Measurements from ENCODE around the gene FBXO36.

The FBXO36 gene

DNA sequence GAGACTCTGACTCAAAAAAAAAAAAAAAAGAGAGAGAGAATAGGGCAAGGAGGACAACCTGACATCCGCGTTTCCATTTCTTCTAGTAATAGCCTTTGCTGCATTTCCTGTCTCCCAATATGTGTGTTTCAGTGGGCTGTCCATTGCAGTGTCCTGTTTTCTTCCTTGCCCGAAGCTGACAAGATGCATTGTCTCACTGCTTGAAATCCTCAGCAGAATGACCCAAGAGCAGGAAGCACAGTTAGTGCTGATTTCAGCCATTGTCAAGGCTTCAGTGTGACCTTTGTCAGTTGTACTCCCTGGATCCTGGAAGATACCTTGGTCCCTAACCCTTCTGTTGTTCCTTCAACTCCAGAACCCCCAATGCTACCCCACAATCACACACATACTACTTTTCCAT lies 75.3 kb downstream of the FBXO36 start:
- DNase-seq (ENCODE audit: insufficient read length, low spot score) (no peak), FAIRE-seq (peak; percentile 68)

DNA sequence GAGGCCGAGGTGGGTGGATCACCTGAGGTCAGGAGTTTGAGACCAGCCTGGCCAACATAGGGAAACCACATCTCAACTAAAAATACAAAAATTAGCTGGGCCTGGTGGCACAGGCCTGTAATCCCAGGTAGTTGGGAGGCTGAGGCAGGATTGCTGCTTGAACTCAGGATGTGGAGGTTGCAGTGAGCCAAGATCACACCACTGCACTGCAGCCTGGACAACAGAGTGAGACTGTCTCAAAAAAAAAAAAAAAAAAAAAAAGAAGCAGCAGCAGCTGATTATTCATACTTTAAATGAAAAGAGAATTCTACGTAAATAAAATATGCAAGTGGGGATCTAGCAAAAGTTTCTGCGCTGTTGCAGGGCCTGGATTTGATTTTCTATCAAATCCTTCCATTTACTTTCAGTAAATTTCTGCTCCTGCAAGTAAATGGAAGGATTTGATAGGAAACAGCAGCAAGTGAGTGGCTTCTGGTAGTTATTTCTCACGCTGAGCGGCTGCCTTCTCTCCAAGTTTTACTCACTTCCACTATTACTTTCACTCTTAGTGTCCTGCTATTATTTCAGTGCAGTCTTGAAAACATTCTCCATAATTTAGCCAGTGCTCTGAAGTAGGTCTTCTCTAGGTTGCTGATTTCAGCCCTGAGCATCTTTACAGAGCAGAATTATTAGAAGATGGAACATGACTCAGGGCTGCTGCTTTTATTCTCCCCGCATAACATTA lies 78.0 kb downstream of the FBXO36 start:
- DNase-seq (ENCODE audit: insufficient read length, low spot score) (peak; percentile 39), FAIRE-seq (peak; percentile 96)
- peak; percentile 77 for TF ChIP-seq SPI1 (IDR thresholded peaks at IDR 0.05; ENCODE audit: low read depth, low read length)
- TF ChIP-seq TAF1 (IDR thresholded peaks at IDR 0.05; ENCODE audit: low read depth, low read length): no peak

More for the DNA sequence above, 75.3 kb downstream of the FBXO36 start:
- TF ChIP-seq POU2F2 (IDR thresholded peaks at IDR 0.05; ENCODE audit: low read depth, low read length) (no peak), PAX5 (IDR thresholded peaks at IDR 0.05; ENCODE audit: insufficient read depth, low read length, severe bottlenecking) (no peak), POLR2AphosphoS5 (IDR thresholded peaks at IDR 0.05; ENCODE audit: low read depth, low read length) (no peak), POLR2A (IDR thresholded peaks at IDR 0.05; ENCODE audit: low read depth, low read length) (no peak), TAF1 (IDR thresholded peaks at IDR 0.05; ENCODE audit: low read depth, low read length) (no peak), SPI1 (IDR thresholded peaks at IDR 0.05; ENCODE audit: low read depth, low read length) (no peak)

DNA sequence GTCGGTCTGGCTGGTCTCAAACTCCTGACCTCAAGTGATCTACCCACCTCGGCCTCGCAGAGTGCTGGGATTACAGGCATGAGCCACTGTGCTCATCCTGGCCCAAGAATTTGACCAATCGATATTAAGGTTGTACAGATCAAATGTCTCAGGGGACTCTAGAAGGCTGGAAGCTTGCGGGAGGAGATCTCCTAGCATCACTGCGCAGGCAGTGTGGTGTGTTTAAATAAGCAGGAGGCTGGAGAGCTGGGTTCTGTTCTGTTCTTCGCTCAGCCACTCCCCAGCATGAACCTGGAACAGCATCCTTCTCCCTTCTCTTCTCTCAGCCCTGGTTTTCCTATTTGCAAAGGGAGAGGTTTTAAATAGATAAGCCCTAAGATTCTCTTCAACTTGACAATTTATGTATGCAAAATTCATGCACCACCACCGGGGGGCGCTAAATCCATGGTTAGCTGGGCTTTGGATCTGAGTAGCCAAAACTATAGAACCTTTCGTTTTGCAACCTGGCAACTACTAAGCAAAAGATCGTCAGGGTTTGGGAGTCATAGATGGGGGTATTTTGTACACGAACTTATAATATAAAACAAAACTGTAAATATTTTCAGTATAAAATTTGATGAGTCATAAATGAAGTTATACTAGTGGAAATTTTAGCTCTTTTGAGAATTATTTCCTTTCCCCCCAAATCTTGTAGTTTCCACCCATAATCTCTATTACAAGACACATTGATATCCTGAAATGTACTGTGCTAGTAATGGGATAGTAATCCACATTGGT lies 85.8 kb downstream of the FBXO36 start:
- TF ChIP-seq POLR2A (IDR thresholded peaks at IDR 0.05; ENCODE audit: low read depth, low read length) (no peak), POU2F2 (IDR thresholded peaks at IDR 0.05; ENCODE audit: low read depth, low read length) (peak; percentile 88; the same call in 1 of the 2 replicates)
- FAIRE-seq (peak; percentile 54), DNase-seq (ENCODE audit: insufficient read length, low spot score) (peak; percentile 34)

DNA sequence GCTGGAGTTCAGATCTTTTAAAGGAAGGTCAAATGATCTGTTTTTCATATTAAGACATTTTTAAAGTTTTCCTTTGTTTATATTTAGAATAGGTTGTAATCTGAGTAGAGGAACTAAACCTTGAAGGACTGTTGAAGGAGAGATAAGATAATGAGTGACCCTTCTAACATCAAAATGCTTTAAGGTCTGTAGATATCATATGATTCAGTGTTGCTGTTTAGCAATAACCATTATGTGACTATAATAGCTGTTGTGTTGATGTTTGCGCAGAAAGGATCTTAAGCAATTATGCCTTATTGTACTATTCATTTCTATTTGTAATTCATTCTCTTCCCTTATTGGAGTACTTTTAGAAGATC lies 86.4 kb downstream of the FBXO36 start:
- DNase-seq (ENCODE audit: insufficient read length, low spot score) (no peak), FAIRE-seq (peak; percentile 74)
- TF ChIP-seq POLR2A (IDR thresholded peaks at IDR 0.05; ENCODE audit: low read depth, low read length): no peak
- no peak for TF ChIP-seq TAF1 (IDR thresholded peaks at IDR 0.05; ENCODE audit: low read depth, low read length)
- TF ChIP-seq POLR2AphosphoS5 (IDR thresholded peaks at IDR 0.05; ENCODE audit: low read depth, low read length): no peak
- TF ChIP-seq PAX5 (IDR thresholded peaks at IDR 0.05; ENCODE audit: insufficient read depth, low read length, severe bottlenecking): no peak
- TF ChIP-seq POU2F2 (IDR thresholded peaks at IDR 0.05; ENCODE audit: low read depth, low read length): no peak
- TF ChIP-seq SPI1 (IDR thresholded peaks at IDR 0.05; ENCODE audit: low read depth, low read length): no peak

DNA sequence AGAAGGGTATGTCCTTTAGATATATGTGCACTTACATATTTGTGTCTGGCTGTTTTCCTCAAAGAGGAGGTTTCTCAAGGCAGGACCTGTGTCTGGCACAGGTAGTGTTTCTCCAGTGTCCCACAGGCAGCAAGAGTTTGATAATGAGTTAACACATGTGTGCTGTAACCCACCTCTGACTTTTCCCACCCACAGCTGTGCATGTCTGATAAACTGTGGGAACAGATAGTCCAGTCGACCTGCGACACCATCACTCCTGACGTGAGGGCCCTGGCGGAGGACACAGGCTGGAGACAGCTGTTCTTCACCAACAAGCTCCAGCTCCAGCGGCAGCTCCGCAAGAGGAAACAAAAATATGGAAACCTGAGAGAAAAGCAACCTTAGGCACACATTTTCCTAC lies 88.2 kb downstream of the FBXO36 start:
- DNase-seq (ENCODE audit: insufficient read length, low spot score) (no peak), FAIRE-seq (peak; percentile 62)
- TF ChIP-seq TAF1 (IDR thresholded peaks at IDR 0.05; ENCODE audit: low read depth, low read length) (no peak), POLR2AphosphoS5 (IDR thresholded peaks at IDR 0.05; ENCODE audit: low read depth, low read length) (no peak), POLR2A (IDR thresholded peaks at IDR 0.05; ENCODE audit: low read depth, low read length) (no peak), PAX5 (IDR thresholded peaks at IDR 0.05; ENCODE audit: insufficient read depth, low read length, severe bottlenecking) (no peak)

DNA sequence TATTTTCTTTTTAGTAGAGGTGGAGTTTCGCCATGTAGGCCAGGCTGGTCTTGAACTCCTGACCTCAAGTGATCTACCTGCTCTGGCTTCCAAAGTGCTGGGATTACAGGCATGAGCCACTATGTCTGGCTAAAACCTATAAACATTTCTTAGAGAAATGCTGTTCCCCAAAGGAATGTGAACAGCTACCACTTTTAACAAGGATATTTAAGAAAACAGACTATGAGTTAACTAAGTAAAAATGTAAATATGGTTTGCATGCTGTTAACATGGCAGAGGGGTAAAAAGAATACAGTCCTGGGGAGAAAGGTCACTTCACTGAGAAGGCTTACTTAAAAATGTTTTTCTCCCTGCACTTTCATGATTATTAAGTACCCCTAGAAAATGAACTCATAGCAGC lies 89.3 kb downstream of the FBXO36 start:
- TF ChIP-seq PAX5 (IDR thresholded peaks at IDR 0.05; ENCODE audit: insufficient read depth, low read length, severe bottlenecking) (no peak), POLR2AphosphoS5 (IDR thresholded peaks at IDR 0.05; ENCODE audit: low read depth, low read length) (no peak), POLR2A (IDR thresholded peaks at IDR 0.05; ENCODE audit: low read depth, low read length) (no peak), TAF1 (IDR thresholded peaks at IDR 0.05; ENCODE audit: low read depth, low read length) (no peak), POU2F2 (IDR thresholded peaks at IDR 0.05; ENCODE audit: low read depth, low read length) (no peak), SPI1 (IDR thresholded peaks at IDR 0.05; ENCODE audit: low read depth, low read length) (no peak)
- no peak for DNase-seq (ENCODE audit: insufficient read length, low spot score)
- no peak for FAIRE-seq

DNA sequence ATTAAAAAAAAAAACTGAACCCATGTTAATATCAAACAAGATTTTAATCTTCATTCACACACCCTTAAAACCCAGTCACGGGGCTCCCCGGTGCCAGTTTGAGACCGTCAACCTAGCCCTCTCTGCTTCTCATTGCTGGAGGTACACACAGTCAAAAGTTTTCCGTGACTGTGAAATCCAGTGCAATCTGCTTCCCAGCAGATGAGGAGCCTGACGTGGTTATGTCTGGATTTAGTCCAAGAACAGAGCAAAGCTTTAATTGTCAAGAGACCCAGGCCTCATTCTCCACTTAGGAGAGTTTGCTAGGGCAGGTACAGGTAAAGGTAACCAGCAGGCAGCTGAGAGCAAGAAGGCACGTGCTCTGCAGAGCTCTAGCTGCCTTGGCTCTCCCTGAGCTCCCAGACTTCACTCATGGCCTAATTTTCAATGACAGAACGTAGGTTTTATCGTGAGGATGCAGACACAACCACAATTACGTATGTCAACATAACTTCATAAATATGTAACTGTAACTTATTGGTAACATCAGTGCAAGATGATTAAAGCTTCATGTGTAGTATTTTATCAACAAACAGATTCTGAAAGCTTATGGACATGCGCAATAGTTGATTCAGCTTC lies 90.1 kb downstream of the FBXO36 start:
- FAIRE-seq (no peak), DNase-seq (ENCODE audit: insufficient read length, low spot score) (no peak)
- no peak for TF ChIP-seq TAF1 (IDR thresholded peaks at IDR 0.05; ENCODE audit: low read depth, low read length)
- TF ChIP-seq POU2F2 (IDR thresholded peaks at IDR 0.05; ENCODE audit: low read depth, low read length): no peak
- no peak for TF ChIP-seq PAX5 (IDR thresholded peaks at IDR 0.05; ENCODE audit: insufficient read depth, low read length, severe bottlenecking)
- TF ChIP-seq SPI1 (IDR thresholded peaks at IDR 0.05; ENCODE audit: low read depth, low read length): no peak
- TF ChIP-seq POLR2AphosphoS5 (IDR thresholded peaks at IDR 0.05; ENCODE audit: low read depth, low read length): no peak

DNA sequence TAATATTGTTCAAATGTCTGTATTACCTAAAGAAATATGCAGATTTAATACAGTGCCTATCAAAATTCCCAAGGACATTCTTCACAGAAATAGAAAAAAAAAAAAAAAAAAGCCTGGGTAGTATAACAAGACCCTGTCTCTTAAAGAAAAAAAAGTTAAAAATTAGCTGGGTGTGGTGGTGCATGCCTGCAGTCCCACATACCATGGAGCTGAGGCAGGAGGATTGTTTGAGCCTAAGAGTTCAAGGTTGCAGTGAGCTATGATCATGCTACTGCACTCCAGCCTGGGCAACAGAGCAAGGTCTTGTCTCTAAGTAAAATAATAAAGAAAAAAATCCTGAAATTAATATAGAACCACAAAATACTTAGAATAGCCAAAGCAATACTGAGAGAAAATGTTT lies 94.5 kb downstream of the FBXO36 start:
- TF ChIP-seq TAF1 (IDR thresholded peaks at IDR 0.05; ENCODE audit: low read depth, low read length): no peak
- no peak for TF ChIP-seq POLR2AphosphoS5 (IDR thresholded peaks at IDR 0.05; ENCODE audit: low read depth, low read length)
- TF ChIP-seq POU2F2 (IDR thresholded peaks at IDR 0.05; ENCODE audit: low read depth, low read length): no peak
- no peak for TF ChIP-seq PAX5 (IDR thresholded peaks at IDR 0.05; ENCODE audit: insufficient read depth, low read length, severe bottlenecking)
- TF ChIP-seq POLR2A (IDR thresholded peaks at IDR 0.05; ENCODE audit: low read depth, low read length): no peak
- TF ChIP-seq SPI1 (IDR thresholded peaks at IDR 0.05; ENCODE audit: low read depth, low read length): no peak
- DNase-seq (ENCODE audit: insufficient read length, low spot score): no peak
- no peak for FAIRE-seq

DNA sequence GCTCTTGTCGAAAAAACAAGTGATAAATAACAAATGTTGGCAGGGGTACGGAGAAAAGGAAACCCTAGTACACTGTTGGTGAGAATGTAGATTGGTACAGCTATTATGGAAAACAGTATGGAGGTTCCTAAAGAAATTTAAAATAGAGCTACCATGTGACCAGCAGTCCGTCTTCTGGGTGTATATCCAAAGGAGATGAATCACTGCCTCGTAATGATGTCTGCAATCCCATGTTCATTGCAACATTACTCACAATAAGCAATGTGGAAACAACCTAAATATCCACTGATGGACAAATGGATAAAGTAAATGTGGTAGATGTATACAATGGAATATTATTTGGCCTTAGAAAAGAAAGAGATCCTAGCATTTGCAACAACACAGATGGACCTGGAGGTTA lies 95.8 kb downstream of the FBXO36 start:
- no peak for FAIRE-seq
- TF ChIP-seq POLR2A (IDR thresholded peaks at IDR 0.05; ENCODE audit: low read depth, low read length): no peak
- TF ChIP-seq POLR2AphosphoS5 (IDR thresholded peaks at IDR 0.05; ENCODE audit: low read depth, low read length): no peak
- TF ChIP-seq PAX5 (IDR thresholded peaks at IDR 0.05; ENCODE audit: insufficient read depth, low read length, severe bottlenecking): no peak
- TF ChIP-seq TAF1 (IDR thresholded peaks at IDR 0.05; ENCODE audit: low read depth, low read length): no peak
- TF ChIP-seq POU2F2 (IDR thresholded peaks at IDR 0.05; ENCODE audit: low read depth, low read length): no peak
- TF ChIP-seq SPI1 (IDR thresholded peaks at IDR 0.05; ENCODE audit: low read depth, low read length): no peak
- no peak for DNase-seq (ENCODE audit: insufficient read length, low spot score)
